Gastrocnemius medialis (tissue), 4 donors: ENCODE data around the gene HLA-DPA1.

ENCODE experiments used
- CTCF ChIP-seq, 5 experiments: fragments of 450-650 bp in 3 of 5; fragments of 200-600 bp in 2 of 5; sonication (generic) in 2 of 5; IDR thresholded peaks in 4 of 5; conservative IDR thresholded peaks in 1 of 5; 1 replicate in 4 of 5; 2 replicates in 1 of 5; pipeline ENCODE4 v1.5.1; 2016 to 2019; ENCODE audit warnings: antibody characterized with exemption in 5 of 5, mild to moderate bottlenecking in 3 of 5, moderate library complexity in 3 of 5
- POLR2A ChIP-seq, 2 donors: fragments of 450-650 bp; IDR thresholded peaks; one replicate each; pipeline ENCODE4 v1.6.1; 2017; ENCODE audit warnings: antibody characterized with exemption in 2 of 2, mild to moderate bottlenecking in 2 of 2, moderate library complexity in 2 of 2

- TF ChIP-seq POLR2A (IDR thresholded peaks at IDR 0.05), result no peak
- TF ChIP-seq CTCF (IDR thresholded peaks at IDR 0.05 in 4 of 5, conservative IDR thresholded peaks at IDR 0.05 in 1 of 5), result no peak
Measured at GRCh38 chr6:33093855-33094254, 20.4 kb upstream of the HLA-DPA1 start.
